NCI-H2171 (cell line): ENCODE results near the gene ASAH2.
"Not testable (repeated sequence)": the region's sequence is repeated elsewhere in the genome, so short reads cannot be mapped to it uniquely, and the experiment has no call there.

Experiments used
- DNase-seq: peaks from one replicate; lab custom pipeline; 2025; lab: John Stamatoyannopoulos, UW

ASAH2 gene

DNA sequence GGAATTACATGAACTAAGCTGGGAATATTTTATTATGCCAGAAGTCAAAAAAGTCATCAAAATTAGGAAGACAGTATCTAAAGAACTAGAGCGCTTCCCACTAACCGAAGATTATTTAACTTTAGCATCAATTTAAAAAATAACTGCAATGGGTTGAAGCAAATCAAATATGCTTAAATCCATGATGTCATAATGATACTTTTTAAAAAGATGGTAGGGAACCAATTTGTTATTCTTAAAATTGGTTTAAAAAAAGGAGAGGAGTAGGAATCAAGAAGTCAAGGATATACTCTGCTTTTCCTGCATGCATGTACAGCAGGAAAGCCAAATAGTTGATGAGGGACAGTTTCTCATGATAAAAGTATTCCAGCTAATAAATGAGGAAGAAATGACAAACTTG, 3.2 kb upstream of the ASAH2 start:
- DNase-seq, result no peak

DNA sequence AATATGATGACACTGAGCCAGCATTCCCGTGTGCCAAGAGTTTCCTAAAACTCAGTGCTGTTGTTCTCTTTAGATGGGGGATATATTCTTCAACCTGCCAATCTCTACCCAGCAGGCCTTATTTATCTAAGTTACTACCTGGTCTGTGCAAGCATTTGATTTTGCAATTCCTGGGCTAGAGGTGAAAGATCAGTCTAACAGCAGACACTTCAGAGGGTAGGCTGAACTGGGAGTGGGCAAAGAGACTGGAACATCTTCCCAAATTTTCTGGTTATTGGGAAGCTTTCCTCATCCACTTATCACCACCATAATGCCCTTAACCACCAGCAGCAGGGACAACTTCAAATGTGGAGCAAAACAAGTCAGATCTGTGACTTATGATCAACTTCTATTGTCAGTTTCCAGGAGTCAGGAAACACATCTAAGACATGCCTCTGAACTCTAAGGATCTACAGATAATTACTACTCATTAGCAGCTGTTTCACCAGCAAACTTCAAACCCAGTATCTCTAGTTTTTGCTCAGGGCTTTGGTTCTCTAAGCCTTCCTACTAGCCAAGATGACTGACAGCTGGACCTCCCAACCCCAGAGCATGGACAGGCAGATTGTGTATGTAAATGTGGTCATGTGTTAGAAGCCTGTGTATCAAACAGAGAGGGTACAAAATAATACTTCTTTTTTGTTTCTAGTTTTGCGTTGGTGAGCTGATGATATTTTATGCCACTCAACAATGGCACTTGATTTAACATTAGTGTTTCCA, 1.0 kb downstream of the ASAH2 start:
- DNase-seq, result no peak

DNA sequence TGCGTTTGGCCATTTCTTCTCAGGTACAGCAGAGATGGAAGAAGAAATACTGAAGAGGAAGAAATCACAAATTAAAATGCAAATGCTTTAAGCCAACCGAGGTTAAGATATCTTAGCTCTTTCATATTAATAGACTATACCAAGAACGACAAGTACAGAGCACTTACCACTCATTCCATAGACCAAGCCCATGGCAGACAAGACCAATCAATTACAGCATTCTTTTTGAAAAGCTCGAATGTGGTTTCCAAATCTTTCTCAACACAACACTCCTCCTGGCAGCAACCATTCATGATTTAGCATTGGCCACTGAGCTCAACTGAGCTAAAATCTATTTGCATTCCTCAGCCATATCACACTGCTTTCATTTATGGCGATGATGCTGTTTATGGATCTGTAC, 2.7 kb downstream of the ASAH2 start:
- no peak for DNase-seq

DNA sequence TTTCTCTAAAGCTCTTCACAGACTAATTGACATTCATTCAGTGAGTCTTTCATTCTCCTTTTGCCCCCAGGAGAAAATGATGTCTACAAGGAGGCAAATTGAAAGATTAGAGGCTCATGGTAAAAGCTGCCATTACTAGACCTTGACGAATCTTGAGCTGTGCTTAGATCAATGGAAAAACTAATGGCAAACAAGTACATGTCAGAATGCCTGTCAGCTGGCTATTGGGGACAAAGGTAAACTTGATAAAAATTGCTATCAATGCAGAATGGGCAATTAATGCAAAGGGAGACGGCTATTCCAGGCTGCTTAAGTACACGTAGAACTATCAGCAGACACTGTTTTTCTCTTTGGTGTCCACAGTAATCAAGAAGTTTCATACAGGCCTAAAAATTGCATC, 3.3 kb downstream of the ASAH2 start:
- DNase-seq, result no peak

DNA sequence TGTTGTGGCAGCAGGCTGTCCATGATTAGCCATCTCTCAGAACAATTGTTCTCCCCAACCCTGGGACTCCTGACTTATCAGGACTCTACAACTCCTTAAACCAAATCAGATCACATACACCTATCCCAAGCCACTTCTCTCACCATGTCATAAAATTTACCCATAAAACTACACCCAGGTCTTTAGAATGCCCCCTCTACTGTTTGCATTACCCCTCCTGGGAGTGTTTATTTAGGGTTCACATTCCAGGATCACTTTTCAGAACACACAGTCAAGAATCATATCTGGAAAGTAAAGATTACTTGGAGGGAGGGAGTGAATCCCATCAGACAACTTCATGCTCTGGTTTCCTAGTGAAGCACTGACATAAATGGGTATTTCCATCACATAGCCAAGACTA, 7.1 kb downstream of the ASAH2 start:
- no peak for DNase-seq

DNA sequence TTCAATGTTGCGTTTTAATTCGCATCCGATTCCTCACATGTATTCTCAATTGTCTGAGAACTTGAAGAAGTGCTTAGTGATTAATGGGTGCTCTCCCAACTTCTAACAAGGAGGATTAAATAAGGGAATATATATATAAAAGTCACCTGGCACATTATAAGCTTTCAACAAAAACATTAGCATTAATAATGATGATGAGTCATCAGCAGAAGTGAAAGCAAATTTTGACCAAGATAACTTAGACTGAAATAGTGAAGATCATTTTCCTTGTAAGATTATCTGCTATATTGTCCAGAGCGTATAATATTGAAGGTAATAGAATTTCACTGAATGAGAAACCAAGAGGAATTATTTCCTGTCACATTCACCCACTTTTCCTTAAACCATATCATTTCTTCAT, 8.5 kb downstream of the ASAH2 start:
- no peak for DNase-seq

DNA sequence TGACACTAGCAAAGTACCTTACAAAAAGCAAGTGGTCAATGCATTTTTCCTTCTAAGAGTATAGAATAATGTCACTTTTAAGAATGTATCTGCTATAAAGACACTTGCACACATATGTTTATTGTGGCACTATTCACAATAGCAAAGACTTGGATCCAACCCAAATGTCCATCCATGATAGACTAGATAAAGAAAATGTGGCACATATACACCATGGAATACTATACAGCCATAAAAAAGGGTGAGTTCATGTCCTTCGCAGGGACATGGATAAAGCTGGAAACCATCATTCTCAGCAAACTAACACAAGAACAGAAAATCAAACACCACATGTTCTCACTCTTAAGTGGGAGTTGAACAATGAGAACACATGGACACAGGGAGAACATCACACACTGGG, 9.8 kb downstream of the ASAH2 start:
- not testable (repeated sequence) for DNase-seq

DNA sequence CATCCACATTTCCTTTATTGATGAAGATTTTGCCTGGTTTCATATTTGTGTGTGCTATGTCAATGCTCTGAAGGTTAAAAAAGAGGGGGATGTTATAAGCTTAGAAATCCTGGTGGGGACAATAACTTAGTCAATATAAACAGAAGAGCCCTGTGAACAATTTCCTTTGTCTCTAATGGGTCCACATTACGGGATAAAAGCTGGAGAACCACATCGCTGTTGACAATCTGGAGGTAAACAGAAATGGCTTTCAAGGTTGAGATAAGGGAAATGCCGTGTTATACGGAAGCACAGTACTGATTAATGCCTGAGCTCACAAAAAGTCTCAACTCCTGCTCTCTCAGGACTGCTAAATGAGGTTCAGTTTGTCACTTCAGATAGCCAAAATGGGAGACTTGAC, 16.8 kb downstream of the ASAH2 start:
- no peak for DNase-seq

DNA sequence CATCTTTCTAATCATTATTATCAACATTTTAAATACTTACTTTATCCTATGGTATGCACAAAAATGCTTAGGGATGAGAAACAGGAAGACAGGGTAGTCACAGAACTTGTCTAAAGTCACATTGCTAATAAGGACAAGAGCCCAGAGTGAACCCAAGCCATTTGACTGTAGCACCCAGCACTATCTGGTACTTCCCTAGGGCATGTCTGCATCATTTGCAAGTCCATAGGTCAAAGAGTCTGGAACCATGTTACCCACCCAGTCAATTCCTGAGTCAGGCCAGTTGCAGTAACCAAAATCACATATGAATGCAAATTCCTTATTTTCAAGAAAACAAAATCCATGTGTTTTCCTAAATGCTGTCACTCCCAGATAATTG, 19.1 kb downstream of the ASAH2 start:
- DNase-seq, result no peak

DNA sequence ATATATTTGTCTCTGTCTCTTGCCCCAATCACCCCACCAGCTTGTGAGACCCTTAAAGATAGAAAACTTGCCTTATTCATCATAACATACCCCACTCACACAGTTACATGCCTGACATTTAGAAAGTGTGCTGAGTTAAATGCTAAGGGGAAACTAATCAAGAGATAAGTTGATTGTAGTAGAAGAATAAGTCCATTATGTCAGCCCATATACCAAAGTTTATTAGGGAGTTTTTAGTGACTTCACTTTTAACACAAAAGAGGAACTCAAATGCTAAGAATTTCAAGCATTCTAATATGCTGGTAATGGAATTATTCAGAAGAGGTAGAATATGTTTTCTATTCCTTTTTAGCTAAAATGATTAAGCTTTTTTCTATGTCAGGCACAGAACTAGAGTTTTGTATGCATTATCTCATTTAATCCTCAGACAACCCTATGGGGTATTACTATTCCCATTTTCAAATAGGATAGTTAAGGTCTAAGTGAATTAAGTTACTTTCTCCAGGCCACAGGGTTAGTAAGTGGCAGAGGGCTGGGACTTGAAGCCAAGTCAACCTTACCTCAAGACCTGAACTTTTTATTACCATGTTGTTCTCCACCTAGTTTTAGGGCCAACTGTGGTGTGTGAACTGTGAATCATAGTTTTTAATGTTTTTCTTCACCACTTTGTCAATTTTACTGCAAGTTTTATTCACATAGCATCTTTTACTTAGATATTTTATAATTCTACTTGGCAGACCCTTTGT, 19.6 kb downstream of the ASAH2 start:
- DNase-seq, result no peak

DNA sequence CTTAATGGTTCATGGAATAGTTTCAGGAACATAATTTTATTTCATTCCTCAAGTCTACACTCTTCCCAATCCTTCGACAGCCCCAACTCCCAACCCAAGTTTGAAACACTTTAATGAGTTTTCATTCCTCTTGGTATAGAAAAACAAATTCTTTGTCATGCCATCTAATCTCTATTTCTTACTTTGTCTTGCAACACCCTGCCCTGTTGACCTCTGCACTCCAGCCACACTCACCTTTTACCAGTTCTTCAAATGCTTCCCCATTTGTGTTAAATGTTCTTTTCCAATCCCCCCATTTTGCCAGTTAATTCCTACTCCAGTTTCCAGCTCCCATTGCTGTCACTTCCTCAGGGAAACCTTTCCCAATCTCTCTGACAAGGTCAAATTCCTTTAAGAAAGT, 21.9 kb downstream of the ASAH2 start:
- DNase-seq, result no peak

DNA sequence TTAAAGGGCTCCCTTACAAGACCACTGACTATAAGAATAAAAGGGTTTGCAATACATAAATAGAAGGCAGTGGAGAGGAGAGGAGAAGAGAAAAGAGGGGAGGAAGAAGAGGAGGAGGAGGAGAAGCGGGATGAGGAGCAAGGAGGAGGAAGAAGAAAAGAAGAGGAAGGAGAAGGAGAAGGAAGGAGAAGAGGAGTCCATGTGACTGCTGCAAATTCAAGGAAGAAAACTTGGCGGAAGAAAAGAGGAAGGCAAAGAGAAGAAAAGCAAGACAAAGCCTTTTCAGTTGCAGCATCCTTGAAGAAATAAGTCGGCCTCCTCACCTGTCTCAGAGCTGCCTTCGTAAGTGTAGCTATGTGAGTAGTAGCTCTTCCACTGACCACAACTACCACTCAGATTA, 22.6 kb downstream of the ASAH2 start:
- DNase-seq, result no peak

DNA sequence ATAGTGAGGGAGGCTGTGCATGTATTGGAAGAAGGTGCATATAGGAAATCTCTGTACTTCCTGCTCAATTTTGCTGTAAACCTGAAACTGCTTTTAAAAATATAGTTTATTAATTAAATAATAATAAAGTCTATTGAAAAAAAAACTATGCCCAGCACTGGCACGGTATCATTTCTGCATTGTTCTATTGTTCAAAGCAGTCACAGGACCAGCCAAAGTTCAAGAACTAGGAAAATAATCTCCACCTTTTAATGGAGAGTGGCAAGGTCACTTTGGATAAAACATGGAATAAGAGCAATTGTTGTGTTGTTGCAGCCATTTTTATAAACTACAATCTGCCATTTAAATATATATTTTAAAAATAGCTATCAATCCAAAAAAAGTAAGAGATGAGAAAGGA, 24.7 kb downstream of the ASAH2 start:
- DNase-seq, result no peak

DNA sequence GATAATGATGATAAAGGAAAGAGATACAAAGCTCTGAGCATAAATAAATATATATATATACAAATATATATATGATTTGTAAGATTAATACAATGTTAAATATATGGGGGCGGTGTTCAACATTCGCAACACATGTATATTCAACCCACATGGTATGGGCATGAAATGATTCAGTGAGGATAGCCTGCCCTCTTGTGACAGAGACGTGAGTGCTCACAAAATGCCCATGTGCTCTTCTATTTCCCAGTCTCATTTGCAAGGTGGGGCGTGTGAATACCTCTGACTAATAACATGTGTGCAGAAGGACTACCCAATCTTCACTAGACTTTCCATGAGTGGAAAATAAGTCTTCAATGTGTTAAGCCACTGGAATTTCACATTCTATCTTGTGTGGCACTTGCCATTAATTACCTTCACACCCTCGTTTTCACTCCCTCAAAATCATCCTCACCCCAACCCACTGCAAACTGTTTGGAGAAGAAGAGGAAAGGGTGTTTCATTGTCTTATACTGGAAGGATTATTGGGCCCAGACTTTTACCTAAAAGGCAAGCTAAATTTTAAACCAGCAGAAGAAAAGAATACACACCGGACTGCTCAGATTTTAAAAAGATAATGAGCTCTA, 26.9 kb downstream of the ASAH2 start:
- peak; percentile 25 for DNase-seq

DNA sequence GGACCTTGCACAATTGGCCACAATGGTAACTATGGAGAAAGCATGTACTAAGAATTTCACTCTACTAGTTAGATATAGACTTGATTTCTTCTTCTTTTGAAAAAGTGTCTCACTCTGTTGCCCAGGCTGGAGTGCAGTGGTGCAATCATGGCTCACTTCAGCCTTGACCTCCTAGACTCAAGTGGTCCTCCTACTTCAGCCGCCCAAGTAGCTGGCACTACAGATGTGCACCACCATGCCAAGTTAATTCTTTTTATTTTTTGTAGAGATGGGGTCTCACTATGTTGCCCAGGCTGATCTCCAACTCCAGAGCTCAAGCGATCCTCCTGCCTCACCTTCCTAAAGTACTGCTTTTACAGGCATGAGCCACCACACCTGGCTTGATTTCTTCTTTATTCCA, 29.1 kb downstream of the ASAH2 start:
- DNase-seq, result no peak

DNA sequence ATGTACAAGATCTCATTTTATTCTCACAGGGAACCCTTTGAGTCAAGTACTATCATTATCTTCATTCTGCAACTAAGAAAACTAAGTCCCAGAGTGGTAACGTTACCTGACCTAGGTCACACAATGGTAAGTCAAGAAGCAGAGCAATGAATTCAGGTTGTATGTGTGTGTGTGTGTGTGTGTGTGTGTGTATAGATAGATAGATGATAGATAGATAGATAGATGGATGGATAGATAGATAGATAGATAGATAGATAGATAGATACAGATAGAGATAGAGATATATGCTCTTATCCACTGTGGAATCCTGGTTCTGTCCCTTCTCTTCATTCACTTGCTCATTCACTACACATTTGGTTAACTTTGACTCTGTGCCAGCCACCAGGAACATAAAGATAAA, 29.8 kb downstream of the ASAH2 start:
- no peak for DNase-seq

DNA sequence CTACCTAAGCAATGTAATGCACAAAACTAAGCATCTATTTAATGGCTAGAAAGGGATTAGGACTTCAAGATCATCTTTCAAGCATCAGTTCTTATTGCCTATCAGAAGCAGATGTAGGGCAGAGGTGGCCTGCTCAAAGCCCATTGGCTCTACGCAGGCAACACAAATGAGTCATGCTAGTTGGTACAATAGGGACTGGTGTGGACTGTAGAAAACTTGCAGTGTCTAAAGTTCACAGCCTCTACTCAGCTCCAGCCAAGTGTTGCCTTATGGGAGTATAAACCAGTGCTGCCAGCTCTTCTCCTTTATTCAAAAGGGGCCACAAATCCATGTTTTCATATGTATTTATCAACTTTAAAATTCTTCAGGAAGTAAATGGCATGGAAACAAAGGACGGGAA, 31.7 kb downstream of the ASAH2 start:
- DNase-seq, result no peak

DNA sequence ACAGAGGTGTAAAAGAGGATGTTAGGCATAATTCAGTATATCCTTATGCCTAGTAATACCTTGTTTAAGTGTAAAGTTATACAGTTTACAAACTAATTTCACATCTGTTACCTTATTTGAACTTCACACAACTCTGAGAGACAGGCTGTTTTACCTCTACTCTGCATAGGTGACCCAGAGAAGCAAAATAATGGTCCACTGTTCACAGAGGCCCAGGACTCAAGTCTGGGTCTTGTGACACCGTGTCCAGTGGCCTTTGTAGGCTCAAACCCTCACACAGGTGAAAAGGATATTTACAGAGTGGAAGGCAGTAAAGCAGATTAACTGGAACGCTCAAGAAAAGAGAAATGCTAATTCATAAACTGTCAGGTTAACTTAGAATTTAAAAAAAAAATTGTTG, 32.1 kb downstream of the ASAH2 start:
- no peak for DNase-seq

DNA sequence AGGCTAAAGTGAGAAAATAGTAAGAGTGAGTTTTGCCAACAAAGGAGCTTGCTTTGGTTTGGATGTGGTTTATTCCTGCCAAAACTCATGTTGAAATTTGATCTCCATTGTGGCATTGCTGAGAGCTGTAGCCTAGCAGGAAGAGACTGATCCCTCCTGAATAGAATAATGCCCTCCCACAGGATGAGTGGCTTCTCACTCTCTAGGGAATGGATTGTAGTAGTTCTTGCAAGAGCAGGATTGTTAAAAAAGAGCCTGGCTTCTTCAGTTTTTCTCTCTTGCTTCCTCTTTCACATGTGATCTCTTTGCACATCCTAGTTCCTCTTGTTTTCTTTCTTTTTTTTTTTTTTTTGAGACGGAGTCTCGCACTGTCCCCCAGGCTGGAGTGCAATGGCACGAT, 34.4 kb downstream of the ASAH2 start:
- peak; percentile 41 for DNase-seq

DNA sequence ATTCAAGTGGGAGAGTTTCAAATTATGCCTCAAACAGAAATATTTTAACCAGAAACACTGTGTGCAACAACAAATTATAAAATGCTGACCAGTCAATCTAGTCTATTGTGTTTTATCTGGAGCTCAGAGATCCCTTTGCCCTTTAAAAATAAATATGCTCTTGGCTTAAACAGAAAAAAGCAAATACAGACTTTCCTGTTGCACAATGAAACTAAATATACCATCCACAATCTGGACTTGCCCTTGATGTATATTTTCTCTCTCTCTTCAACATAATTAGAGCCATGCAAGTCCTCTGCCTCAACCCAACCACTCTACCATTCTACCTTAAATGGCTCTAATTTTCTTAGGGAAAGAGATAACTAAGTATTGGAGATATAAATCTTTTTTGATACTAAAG, 34.9 kb downstream of the ASAH2 start:
- DNase-seq, result no peak

DNA sequence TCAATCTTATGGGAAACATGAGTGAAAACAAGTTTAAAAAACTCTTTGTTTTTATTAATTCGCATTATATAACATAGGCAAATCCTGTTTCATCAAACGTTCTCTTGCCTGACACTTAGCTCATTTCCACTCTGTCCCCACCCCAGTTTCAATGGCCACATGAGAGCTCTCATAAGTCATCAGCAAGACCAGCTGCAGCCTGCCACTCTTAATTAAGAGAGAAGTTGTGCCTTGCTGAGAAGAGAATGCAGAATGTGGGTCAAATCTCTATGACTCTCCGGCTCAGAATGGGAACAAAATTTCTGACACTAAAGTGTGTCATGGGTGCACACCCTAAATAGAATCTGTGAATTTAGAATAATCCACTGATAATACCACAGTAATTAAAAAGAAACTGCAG, 39.6 kb downstream of the ASAH2 start:
- no peak for DNase-seq

DNA sequence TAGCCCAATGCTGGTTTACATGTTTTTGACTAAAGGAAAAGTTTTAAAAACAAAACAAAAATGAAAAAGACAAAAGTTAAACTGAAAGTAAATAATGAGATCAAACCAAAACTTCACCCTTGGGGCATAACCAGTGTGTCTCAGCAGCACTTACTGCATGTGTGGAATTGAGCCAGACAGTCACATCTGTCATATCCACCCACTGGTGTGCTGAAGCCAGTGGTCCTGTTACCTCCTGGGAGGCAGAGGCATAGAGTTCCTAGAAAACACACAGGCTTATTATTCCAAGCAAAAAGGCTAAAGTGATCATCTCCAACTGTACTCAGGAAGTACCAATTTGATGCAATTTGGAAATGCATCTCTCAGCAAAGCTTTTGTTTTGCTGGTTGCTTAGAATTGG, 40.4 kb downstream of the ASAH2 start:
- DNase-seq, result no peak
